Peyer's patch (tissue), 4 donors: Measurements from ENCODE around the gene ST7. TPM values are rescaled to one million over a fixed set of nuclear protein-coding genes. Genes with fewer than 3 reads are reported as not detected.

Experiments used
- DNase-seq, 3 donors: peaks; one replicate each; pipeline ENCODE4 v3.0.0-alpha.2; 2017 to 2019
- H3K27ac ChIP-seq, 4 donors: fragments of 200-600 bp; sonication (generic); one replicate each; pipeline ENCODE4 v1.5.1; 2016 to 2019
- H3K27me3 ChIP-seq, 2 donors: fragments of 200-600 bp; sonication (generic); one replicate each; pipeline ENCODE4 v1.5.1; 2019
- H3K36me3 ChIP-seq, 3 donors: fragments of 200-600 bp; sonication (generic); one replicate each; pipeline ENCODE4 v1.5.1; 2016 to 2019
- H3K4me1 ChIP-seq, 4 donors: fragments of 200-600 bp; sonication (generic); one replicate each; pipeline ENCODE4 v1.5.1; 2016 to 2019
- H3K4me3 ChIP-seq, 4 donors: fragments of 200-600 bp; sonication (generic); 1 replicate in 3 of 4; 2 replicates in 1 of 4; pipeline ENCODE4 v1.5.1; 2016 to 2019; ENCODE audit warnings: mild to moderate bottlenecking in 1 of 4
- H3K9me3 ChIP-seq, 4 donors: fragments of 200-600 bp; sonication (generic); one replicate each; pipeline ENCODE4 v1.5.1; 2016 to 2019; ENCODE audit warnings: mild to moderate bottlenecking in 1 of 4
- CTCF ChIP-seq, 6 experiments: fragments of 450-650 bp in 4 of 6; fragments of 200-600 bp in 2 of 6; sonication (generic) in 1 of 6; IDR thresholded peaks; one replicate each; pipeline ENCODE4 v1.5.1; 2017 to 2019; ENCODE audit warnings: antibody characterized with exemption in 6 of 6, mild to moderate bottlenecking in 3 of 6, moderate library complexity in 1 of 6
- POLR2A ChIP-seq, 2 donors: fragments of 450-650 bp; IDR thresholded peaks; one replicate each; pipeline ENCODE4 v1.5.1; 2017; ENCODE audit warnings: antibody characterized with exemption in 2 of 2, mild to moderate bottlenecking in 2 of 2, moderate library complexity in 2 of 2
- total RNA-seq, 4 donors: library from RNA; depleted of rRNA; stranded (reverse); fragments of >200 nt; gene quantifications; one replicate each; pipeline ENCODE4 v1.1.0, GENCODE V29; 2016

ST7 gene
- total RNA-seq, 4 donors from 2014 or later, result 26.8 to 39.6 (median 29.8) TPM

GRCh38 chr7:116918704-116919103 is 34.6 kb upstream of the ST7 start:
- Histone ChIP-seq H3K4me1 (no peaks in the 10 kb centered on the region), H3K9me3 (no peaks in the 10 kb centered on the region), H3K27ac (no peak overlapping the region), H3K36me3 (peaks cover 0 to 66% (median 0%) of the 10 kb centered on the region in 3 donors), H3K27me3 (no peaks in the 10 kb centered on the region), H3K4me3 (no peak overlapping the region)
- DNase-seq, result no peak
- no peak for TF ChIP-seq CTCF (IDR thresholded peaks at IDR 0.05)
- TF ChIP-seq POLR2A (IDR thresholded peaks at IDR 0.05), result no peak

- Histone ChIP-seq H3K9me3 (no peaks in the 10 kb centered on the region), H3K27ac (no peak overlapping the region), H3K4me1 (no peaks in the 10 kb centered on the region), H3K4me3 (no peak overlapping the region), H3K27me3 (no peaks in the 10 kb centered on the region), H3K36me3 (peaks cover 0 to 51% (median 0%) of the 10 kb centered on the region in 3 donors)
- TF ChIP-seq CTCF (IDR thresholded peaks at IDR 0.05), result no peak
- no peak for TF ChIP-seq POLR2A (IDR thresholded peaks at IDR 0.05)
- DNase-seq, result no peak
These were observed 32.9 kb upstream of the ST7 start for GRCh38 chr7:116920359-116920758.

- H3K27me3 ChIP-seq, result no peaks in the 10 kb centered on the region
- H3K4me3 ChIP-seq, result no peak overlapping the region
- DNase-seq, result no peak
- TF ChIP-seq POLR2A (IDR thresholded peaks at IDR 0.05) (no peak), CTCF (IDR thresholded peaks at IDR 0.05) (no peak)
- H3K36me3 ChIP-seq, result peaks cover 0 to 30% (median 0%) of the 10 kb centered on the region in 3 donors
- no peaks in the 10 kb centered on the region for H3K4me1 ChIP-seq
- H3K27ac ChIP-seq, result no peak overlapping the region
- no peaks in the 10 kb centered on the region for H3K9me3 ChIP-seq
These were observed 30.8 kb upstream of the ST7 start for GRCh38 chr7:116922545-116922944.

- Histone ChIP-seq H3K4me3 (no peak overlapping the region), H3K27ac (no peak overlapping the region), H3K4me1 (no peaks in the 10 kb centered on the region), H3K36me3 (peaks cover 0 to 8% (median 0%) of the 10 kb centered on the region in 3 donors), H3K9me3 (no peaks in the 10 kb centered on the region), H3K27me3 (no peaks in the 10 kb centered on the region)
- TF ChIP-seq POLR2A (IDR thresholded peaks at IDR 0.05) (no peak), CTCF (IDR thresholded peaks at IDR 0.05) (no peak)
- no peak for DNase-seq
These were observed 28.6 kb upstream of the ST7 start for GRCh38 chr7:116924741-116925140.

GRCh38 chr7:116929021-116929420 is 24.3 kb upstream of the ST7 start:
- H3K4me3 ChIP-seq, result no peak overlapping the region
- H3K4me1 ChIP-seq, result no peaks in the 10 kb centered on the region
- no peak overlapping the region for H3K27ac ChIP-seq
- H3K36me3 ChIP-seq, result no peaks in the 10 kb centered on the region
- no peak for DNase-seq
- TF ChIP-seq POLR2A (IDR thresholded peaks at IDR 0.05) (no peak), CTCF (IDR thresholded peaks at IDR 0.05) (no peak)
- no peaks in the 10 kb centered on the region for H3K9me3 ChIP-seq
- H3K27me3 ChIP-seq, result no peaks in the 10 kb centered on the region
